Erythroblast (primary cell): Measurements from ENCODE around the gene AMOTL1.

ENCODE experiments used
- GATA1 ChIP-seq: IDR thresholded peaks from 2 replicates; pipeline ENCODE4 v1.6.1; 2011; ENCODE audit warnings: low read depth, mild to moderate bottlenecking, control low read depth, low read length, moderate library complexity
- POLR2A ChIP-seq: IDR thresholded peaks from 2 replicates; pipeline ENCODE4 v1.6.1; 2011; ENCODE audit warnings: mild to moderate bottlenecking, low read length

DNA sequence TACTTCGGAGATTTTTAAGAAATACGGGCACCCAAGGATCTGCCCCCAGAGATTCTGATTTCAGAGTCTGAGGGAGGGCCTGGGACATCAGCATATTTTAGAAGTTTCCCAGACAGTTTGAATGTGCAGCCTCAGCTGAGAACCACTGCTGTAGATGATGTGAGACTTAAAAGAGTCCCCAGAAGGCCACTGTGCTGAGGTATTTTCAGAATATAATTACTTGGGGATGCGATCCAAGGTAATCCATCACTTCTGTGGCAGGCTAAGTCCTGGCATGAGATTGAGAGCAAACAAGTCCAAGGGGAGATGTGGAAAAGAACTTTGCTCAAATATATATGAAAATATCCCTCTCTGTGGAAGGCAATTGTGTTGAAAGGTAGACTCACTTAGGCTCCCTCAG is 48.3 kb upstream of the AMOTL1 start:
- TF ChIP-seq POLR2A (no peak), GATA1 (no peak)
